ENCODE measurements around the gene MMAB. TPM values are rescaled to one million over a fixed set of nuclear protein-coding genes. Genes with fewer than 3 reads are reported as not detected.

The MMAB gene
- polyA plus RNA-seq (ENCODE audit: low read depth in 6 of 6), result 10 to 100 TPM; 24.0 to 39.5 (median 36.0) TPM

DNA sequence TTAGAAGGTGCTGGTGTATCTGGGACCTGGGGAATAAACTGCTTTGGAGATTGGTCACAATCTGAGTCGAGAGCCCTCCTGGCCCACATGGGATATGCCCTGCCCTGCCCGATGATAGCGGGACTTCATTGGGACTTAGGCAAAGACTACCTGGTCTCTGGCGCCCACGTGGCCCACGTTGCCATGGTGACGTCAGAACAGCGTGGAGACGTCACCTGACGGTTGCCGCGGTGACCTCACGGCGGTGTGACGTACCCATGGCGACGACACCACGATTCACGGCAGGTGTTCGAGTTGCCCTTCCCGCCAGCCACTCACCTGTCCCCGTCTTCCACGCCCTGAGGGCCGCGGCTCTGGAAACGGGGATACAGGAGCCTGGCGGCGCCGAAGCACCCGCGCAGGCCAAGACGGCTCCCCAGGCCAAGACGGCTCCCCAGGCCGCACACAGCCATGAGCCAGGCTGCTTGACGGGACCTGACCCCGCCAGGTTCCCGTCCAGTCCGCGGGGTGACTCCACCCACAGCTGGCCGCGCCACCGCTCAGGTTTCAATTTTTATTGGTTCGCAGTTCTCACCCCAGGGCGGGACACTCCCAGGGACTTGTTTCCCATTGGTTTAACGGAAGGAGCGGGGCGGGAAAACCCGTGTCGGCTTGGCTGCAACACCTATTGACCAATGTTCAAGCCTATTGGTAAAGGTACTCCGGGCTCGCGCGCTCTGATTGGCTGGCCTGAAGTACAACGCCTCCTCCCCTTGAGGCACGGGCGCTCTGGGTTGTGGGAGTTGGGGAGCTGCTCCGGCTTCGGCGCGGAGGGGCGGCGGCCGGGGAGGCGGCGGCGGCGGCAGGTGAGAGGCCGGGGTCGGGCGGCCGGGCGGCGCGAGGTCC is at the start of gene MMAB, which contains the start of gene MVK:
TSS of gene MMAB (minus strand) at position 476 of the 885 bp plus-strand sequence. CDS start at position 452, 24 bp downstream.
TSS of gene MVK (plus strand) at position 766 of the 885 bp plus-strand sequence. CDS start 1,029 bp downstream, outside the sequence.
- DNase-seq, result peak; percentile 99
- Mint-ChIP-seq H3K4me1 (peaks cover 17 to 32% (median 24%) of the 10 kb centered on the region in 3 donors), H3K4me3 (peak within 1 kb of the TSS; percentile 93 to 97 (median 96)), H3K36me3 (peaks cover 0 to 1% of the 10 kb centered on the region in 2 donors), H3K27ac (peak within 1 kb of the TSS; percentile 96 to 99 (median 98)), H3K9me3 (no peaks in the 10 kb centered on the region), H3K27me3 (no peaks in the 10 kb centered on the region)
- ATAC-seq (ENCODE audit: low read depth in 2 of 2), result peak; percentile 89 to 91

DNA sequence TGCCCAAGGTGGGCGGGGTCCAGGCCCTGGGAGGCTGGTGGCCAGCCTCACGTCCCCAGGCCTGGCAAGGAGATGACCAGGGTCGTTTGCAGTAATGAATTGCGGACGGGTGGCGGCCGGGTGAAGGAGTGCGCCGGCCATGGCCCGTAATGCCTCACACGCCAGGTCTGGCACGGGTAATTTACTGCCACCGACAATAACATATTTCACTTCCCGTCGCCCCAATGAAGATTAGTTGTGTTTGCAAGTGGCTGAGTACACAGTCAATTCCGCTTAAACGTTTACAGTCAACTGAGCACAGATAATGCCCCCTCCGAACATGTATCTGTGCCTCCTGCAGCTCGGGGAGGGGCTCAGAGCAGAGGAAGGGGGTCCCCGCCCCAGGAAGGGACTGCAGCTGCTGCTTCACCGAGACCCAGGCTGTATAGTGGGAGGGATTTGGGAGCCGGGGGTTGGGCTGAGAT is 48.6 kb upstream of the MMAB start:
- peak overlapping the region in 7 of 8 donors; percentile 30 to 67 (median 55) for H3K4me3 Mint-ChIP-seq
- no peaks in the 10 kb centered on the region for H3K9me3 Mint-ChIP-seq
- no peak for DNase-seq
- H3K27ac Mint-ChIP-seq, result no peak overlapping the region
- H3K27me3 Mint-ChIP-seq, result peaks cover 30 to 47% (median 36%) of the 10 kb centered on the region in 3 donors
- peak; percentile 35 to 50 for ATAC-seq (ENCODE audit: low read depth in 2 of 2)
- peaks cover 4 to 11% (median 10%) of the 10 kb centered on the region in 3 donors for H3K4me1 Mint-ChIP-seq
- no peaks in the 10 kb centered on the region for H3K36me3 Mint-ChIP-seq

- Mint-ChIP-seq H3K4me1 (peaks cover 4 to 11% (median 10%) of the 10 kb centered on the region in 3 donors), H3K27ac (peak overlapping the region in 1 of 6 donors; percentile 37), H3K27me3 (peaks cover 29 to 47% (median 38%) of the 10 kb centered on the region in 3 donors), H3K9me3 (no peaks in the 10 kb centered on the region), H3K4me3 (no peak overlapping the region), H3K36me3 (no peaks in the 10 kb centered on the region)
- no peak for ATAC-seq (ENCODE audit: low read depth in 2 of 2)
- DNase-seq, result no peak
These were observed 47.9 kb upstream of the MMAB start for GRCh38 chr12:109621211-109621694.

GRCh38 chr12:109619002-109619604 is 45.8 kb upstream of the MMAB start:
- no peaks in the 10 kb centered on the region for H3K9me3 Mint-ChIP-seq
- no peak overlapping the region for H3K4me3 Mint-ChIP-seq
- no peak overlapping the region for H3K27ac Mint-ChIP-seq
- H3K36me3 Mint-ChIP-seq, result no peaks in the 10 kb centered on the region
- no peak for DNase-seq
- peaks cover 26 to 51% (median 38%) of the 10 kb centered on the region in 3 donors for H3K27me3 Mint-ChIP-seq
- peaks cover 4 to 11% (median 10%) of the 10 kb centered on the region in 3 donors for H3K4me1 Mint-ChIP-seq
- no peak for ATAC-seq (ENCODE audit: low read depth in 2 of 2)

- DNase-seq, result no peak
- no peak overlapping the region for H3K27ac Mint-ChIP-seq
- H3K36me3 Mint-ChIP-seq, result no peaks in the 10 kb centered on the region
- peaks cover 26 to 54% (median 38%) of the 10 kb centered on the region in 3 donors for H3K27me3 Mint-ChIP-seq
- no peak overlapping the region for H3K4me3 Mint-ChIP-seq
- no peaks in the 10 kb centered on the region for H3K9me3 Mint-ChIP-seq
- ATAC-seq (ENCODE audit: low read depth in 2 of 2), result no peak
- peaks cover 4 to 11% (median 10%) of the 10 kb centered on the region in 3 donors for H3K4me1 Mint-ChIP-seq
These were observed 44.8 kb upstream of the MMAB start for GRCh38 chr12:109618082-109618481.

DNA sequence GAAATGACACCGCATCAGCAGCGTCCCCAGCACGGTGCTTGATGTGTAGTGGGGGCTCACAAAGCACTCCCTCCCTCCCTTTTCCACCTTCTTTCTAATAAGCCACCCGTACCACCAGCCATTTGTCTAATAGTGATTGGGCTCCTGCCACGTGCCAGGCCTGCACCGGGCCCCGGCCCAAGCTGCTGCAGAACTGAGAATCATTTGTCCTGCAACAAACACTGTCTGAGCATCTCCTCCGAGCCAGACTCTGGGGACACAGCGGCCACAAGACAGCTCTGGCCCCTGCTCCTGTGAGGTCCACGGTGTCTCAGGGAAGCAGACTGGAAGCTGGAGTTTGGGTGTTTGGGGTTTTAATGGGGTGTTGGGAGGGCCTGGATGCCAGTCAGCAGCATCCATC is 44.2 kb upstream of the MMAB start:
- Mint-ChIP-seq H3K4me3 (no peak overlapping the region), H3K27me3 (peaks cover 26 to 54% (median 38%) of the 10 kb centered on the region in 3 donors), H3K4me1 (peaks cover 4 to 10% (median 10%) of the 10 kb centered on the region in 3 donors), H3K9me3 (no peaks in the 10 kb centered on the region), H3K27ac (peak overlapping the region in 1 of 6 donors; percentile 61), H3K36me3 (no peaks in the 10 kb centered on the region)
- ATAC-seq (ENCODE audit: low read depth in 2 of 2), result no peak
- DNase-seq, result no peak

- Mint-ChIP-seq H3K27ac (peak overlapping the region in 1 of 6 donors; percentile 30), H3K27me3 (peaks cover 19 to 56% (median 28%) of the 10 kb centered on the region in 3 donors), H3K36me3 (no peaks in the 10 kb centered on the region), H3K4me3 (no peak overlapping the region), H3K9me3 (no peaks in the 10 kb centered on the region), H3K4me1 (no peaks in the 10 kb centered on the region)
- no peak for DNase-seq
- ATAC-seq (ENCODE audit: low read depth in 2 of 2), result no peak
These were observed 42.4 kb upstream of the MMAB start for GRCh38 chr12:109615556-109616229.

- H3K4me1 Mint-ChIP-seq, result no peaks in the 10 kb centered on the region
- peaks cover 21 to 69% (median 29%) of the 10 kb centered on the region in 3 donors for H3K27me3 Mint-ChIP-seq
- DNase-seq (no peak), ATAC-seq (ENCODE audit: low read depth in 2 of 2) (no peak)
- no peak overlapping the region for H3K27ac Mint-ChIP-seq
- peaks cover 0 to 2% (median 0%) of the 10 kb centered on the region in 7 donors for H3K9me3 Mint-ChIP-seq
- no peak overlapping the region for H3K4me3 Mint-ChIP-seq
- H3K36me3 Mint-ChIP-seq, result no peaks in the 10 kb centered on the region
These were observed 40.5 kb upstream of the MMAB start for GRCh38 chr12:109613649-109614455.

DNA sequence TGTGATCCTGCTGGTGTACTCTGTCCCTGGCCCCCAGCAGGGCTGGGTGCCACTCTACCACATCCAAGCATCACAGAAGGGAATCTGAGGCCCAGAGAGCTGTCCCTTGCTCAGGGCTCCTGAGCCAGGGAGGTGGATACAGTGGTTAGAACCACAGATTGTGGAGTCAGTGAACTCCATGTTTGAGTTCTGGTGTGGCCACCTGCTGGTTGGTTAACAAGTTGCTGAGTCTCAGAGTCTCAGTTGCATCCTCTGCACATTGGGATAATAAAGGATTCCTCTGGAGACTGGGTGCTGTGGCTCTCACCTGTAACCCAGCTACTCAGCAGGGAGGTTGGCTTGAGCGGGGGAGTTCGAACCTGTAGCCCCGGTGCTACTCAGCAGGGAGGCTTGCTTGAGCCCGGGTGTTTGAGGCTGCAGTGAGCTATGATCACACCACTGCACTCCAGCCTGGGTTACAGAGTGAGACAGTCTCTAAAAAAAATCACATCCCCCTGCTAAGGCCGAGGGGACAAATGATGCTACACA is 39.7 kb upstream of the MMAB start:
- H3K36me3 Mint-ChIP-seq, result no peaks in the 10 kb centered on the region
- ATAC-seq (ENCODE audit: low read depth in 2 of 2) (no peak), DNase-seq (no peak)
- H3K9me3 Mint-ChIP-seq, result peaks cover 0 to 2% (median 0%) of the 10 kb centered on the region in 7 donors
- peaks cover 29 to 75% (median 35%) of the 10 kb centered on the region in 3 donors for H3K27me3 Mint-ChIP-seq
- H3K4me1 Mint-ChIP-seq, result no peaks in the 10 kb centered on the region
- H3K27ac Mint-ChIP-seq, result no peak overlapping the region
- no peak overlapping the region for H3K4me3 Mint-ChIP-seq

DNA sequence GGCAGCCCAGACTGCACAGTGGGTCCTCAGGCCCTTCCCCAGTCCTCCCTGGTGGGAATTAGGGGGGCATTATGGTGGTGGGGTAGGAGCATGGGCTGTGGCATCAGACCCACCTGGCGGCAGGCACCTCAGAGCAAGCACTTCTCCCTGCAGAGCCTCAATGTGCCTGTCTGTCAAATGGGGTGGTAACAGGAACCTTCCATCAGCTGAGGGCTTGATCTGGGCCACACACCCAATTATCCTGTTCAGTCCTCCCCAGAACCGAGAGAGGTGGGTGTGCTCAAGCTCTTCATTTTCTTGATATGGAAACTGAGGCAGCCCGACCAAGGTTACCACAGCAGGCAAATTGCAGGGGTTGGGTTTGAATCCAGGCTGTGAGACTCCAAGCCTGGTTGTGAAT is 38.7 kb upstream of the MMAB start:
- no peak overlapping the region for H3K4me3 Mint-ChIP-seq
- peaks cover 29 to 74% (median 46%) of the 10 kb centered on the region in 3 donors for H3K27me3 Mint-ChIP-seq
- H3K4me1 Mint-ChIP-seq, result no peaks in the 10 kb centered on the region
- H3K27ac Mint-ChIP-seq, result no peak overlapping the region
- H3K36me3 Mint-ChIP-seq, result no peaks in the 10 kb centered on the region
- no peak for ATAC-seq (ENCODE audit: low read depth in 2 of 2)
- DNase-seq, result no peak
- peaks cover 0 to 2% (median 0%) of the 10 kb centered on the region in 7 donors for H3K9me3 Mint-ChIP-seq

DNA sequence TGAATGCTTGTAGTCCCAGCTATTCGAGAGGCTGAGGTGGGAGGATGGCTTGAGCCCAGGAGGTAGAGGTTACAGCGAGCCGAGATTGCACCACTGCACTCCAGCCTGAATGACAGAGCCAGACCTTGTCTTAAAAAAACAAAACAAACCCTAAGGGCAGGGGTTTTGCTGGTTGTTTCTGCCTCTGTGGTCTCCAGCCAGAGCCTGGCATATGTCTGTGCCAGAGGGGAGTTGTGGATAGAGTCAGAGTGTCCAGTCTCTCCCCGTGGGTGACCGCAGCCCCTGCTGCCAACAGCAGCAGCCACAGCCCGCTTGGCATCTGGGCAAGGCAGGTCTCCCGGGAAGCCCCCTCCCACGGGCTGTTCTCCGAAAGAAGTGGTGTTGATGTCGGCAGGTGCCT is 37.9 kb upstream of the MMAB start:
- no peaks in the 10 kb centered on the region for H3K36me3 Mint-ChIP-seq
- H3K9me3 Mint-ChIP-seq, result peaks cover 0 to 2% (median 0%) of the 10 kb centered on the region in 7 donors
- H3K4me1 Mint-ChIP-seq, result no peaks in the 10 kb centered on the region
- no peak overlapping the region for H3K4me3 Mint-ChIP-seq
- no peak for DNase-seq
- peaks cover 27 to 70% (median 46%) of the 10 kb centered on the region in 3 donors for H3K27me3 Mint-ChIP-seq
- no peak overlapping the region for H3K27ac Mint-ChIP-seq
- no peak for ATAC-seq (ENCODE audit: low read depth in 2 of 2)

- ATAC-seq (ENCODE audit: low read depth in 2 of 2) (no peak), DNase-seq (no peak)
- Mint-ChIP-seq H3K4me3 (no peak overlapping the region), H3K27me3 (peaks cover 25 to 66% (median 45%) of the 10 kb centered on the region in 3 donors), H3K36me3 (no peaks in the 10 kb centered on the region), H3K27ac (no peak overlapping the region), H3K9me3 (peaks cover 0 to 2% (median 0%) of the 10 kb centered on the region in 7 donors), H3K4me1 (no peaks in the 10 kb centered on the region)
These were observed 37.2 kb upstream of the MMAB start for GRCh38 chr12:109610523-109610922.
